ENCODE data around the gene FTCD. TPM values are rescaled to one million over a fixed set of nuclear protein-coding genes. Genes with fewer than 3 reads are reported as not detected.
A peak's percentile ranks its signal among the peaks of the same experiment; 100 is the strongest.

Gene FTCD
- total RNA-seq, 1 experiment from 2014 or later: 6.7 TPM

GRCh38 chr21:46156678-46157077 lies 1.3 kb upstream of the FTCD start:
- DNase-seq: peak; percentile 19
- H3K9ac ChIP-seq (ENCODE audit: extremely low read depth, insufficient read length, low read length): no peak overlapping the region

More at GRCh38 chr21:46156678-46157077, 1.3 kb upstream of the FTCD start:
- Mint-ChIP-seq H3K4me3 (no peak overlapping the region), H3K36me3 (ENCODE audit: insufficient read depth in 1 of 3, low read depth in 3 of 3) (peaks cover 8 to 16% (median 9%) of the 10 kb centered on the region in 3 experiments; a peak in 4 of 7 replicates), H3K9me3 (peaks cover 6 to 14% of the 10 kb centered on the region in 2 experiments; a peak in 2 of 5 replicates), H3K27me3 (ENCODE audit: low read depth) (no peaks in the 10 kb centered on the region), H3K4me1 (peaks cover 6 to 9% of the 10 kb centered on the region in 2 experiments), H3K27ac (peak overlapping the region in 1 of 3 experiments; percentile 31; a peak in 2 of 7 replicates)
- no peaks in the 10 kb centered on the region for H3K27me3 ChIP-seq (ENCODE audit: insufficient read depth, low read length)
- no peak overlapping the region for H2AFZ ChIP-seq (ENCODE audit: low read length)
- no peak overlapping the region for H2BK15ac ChIP-seq (ENCODE audit: low read depth, low read length)
- H4K8ac ChIP-seq (replicated peaks; ENCODE audit: insufficient read length, low read depth, low read length): no peak overlapping the region
- no peaks in the 10 kb centered on the region for H3K23me2 ChIP-seq (ENCODE audit: insufficient read length, low read depth, low read length, poor library complexity, severe bottlenecking)
- H3K27ac ChIP-seq (ENCODE audit: insufficient read length, low read depth, low read length): no peak overlapping the region
- H3K4me1 ChIP-seq (ENCODE audit: insufficient read depth, low read length): no peaks in the 10 kb centered on the region; the same call in 1 of the 2 replicates
- H3K79me1 ChIP-seq (ENCODE audit: insufficient read depth, low read depth, low read length, poor library complexity, severe bottlenecking): no peaks in the 10 kb centered on the region
- WGBS (ENCODE audit: extremely low coverage, insufficient read length, low lambda C conversion rate): no CpG with 5 or more reads among the region's 10 CpGs
- no peak overlapping the region for H2BK20ac ChIP-seq (ENCODE audit: low read depth, low read length, poor library complexity, severe bottlenecking)
- no peak overlapping the region for H2BK5ac ChIP-seq (ENCODE audit: insufficient read length, low read length)
- H3K4ac ChIP-seq (ENCODE audit: low read depth, low read length): no peak overlapping the region
- no peak overlapping the region for H3K14ac ChIP-seq (ENCODE audit: insufficient read depth, low read length)
- no peak overlapping the region for H2BK120ac ChIP-seq (ENCODE audit: low read depth, low read length, poor library complexity, severe bottlenecking)
- no peak overlapping the region for H3K18ac ChIP-seq (ENCODE audit: insufficient read length, low read depth, low read length)
- H2BK12ac ChIP-seq (ENCODE audit: insufficient read length, low read depth, low read length): no peak overlapping the region
- H3K79me2 ChIP-seq (ENCODE audit: insufficient read depth, low read length): no peaks in the 10 kb centered on the region
- H4K20me1 ChIP-seq (ENCODE audit: control insufficient read depth, insufficient read depth, insufficient read length): no peaks in the 10 kb centered on the region
- no peak overlapping the region for H3K23ac ChIP-seq (ENCODE audit: insufficient read length, low read depth, low read length)
- TF ChIP-seq CTCF (conservative IDR thresholded peaks at IDR 0.05): no peak
- no peaks in the 10 kb centered on the region for H3K9me3 ChIP-seq (ENCODE audit: control insufficient read depth, low read depth, low read length)
- H4K91ac ChIP-seq (ENCODE audit: insufficient read length, low read depth, low read length): no peak overlapping the region
- no peak overlapping the region for H4K5ac ChIP-seq (ENCODE audit: insufficient read length, low read depth, low read length)
- H3K4me2 ChIP-seq (ENCODE audit: insufficient read depth, insufficient read length, low read length): no peak overlapping the region
- no peak overlapping the region for H3T11ph ChIP-seq (ENCODE audit: low read length)
- no peak overlapping the region for H2AK5ac ChIP-seq (ENCODE audit: insufficient read length, low read length)
- no peak overlapping the region for H3K56ac ChIP-seq (ENCODE audit: insufficient read length, low read depth, low read length)
